Measurements from ENCODE around the gene SIRPG. TPM values are rescaled to one million over a fixed set of nuclear protein-coding genes. Genes with fewer than 3 reads are reported as not detected.

Gene SIRPG
- total RNA-seq, 1 donor = 6.8 TPM

DNA sequence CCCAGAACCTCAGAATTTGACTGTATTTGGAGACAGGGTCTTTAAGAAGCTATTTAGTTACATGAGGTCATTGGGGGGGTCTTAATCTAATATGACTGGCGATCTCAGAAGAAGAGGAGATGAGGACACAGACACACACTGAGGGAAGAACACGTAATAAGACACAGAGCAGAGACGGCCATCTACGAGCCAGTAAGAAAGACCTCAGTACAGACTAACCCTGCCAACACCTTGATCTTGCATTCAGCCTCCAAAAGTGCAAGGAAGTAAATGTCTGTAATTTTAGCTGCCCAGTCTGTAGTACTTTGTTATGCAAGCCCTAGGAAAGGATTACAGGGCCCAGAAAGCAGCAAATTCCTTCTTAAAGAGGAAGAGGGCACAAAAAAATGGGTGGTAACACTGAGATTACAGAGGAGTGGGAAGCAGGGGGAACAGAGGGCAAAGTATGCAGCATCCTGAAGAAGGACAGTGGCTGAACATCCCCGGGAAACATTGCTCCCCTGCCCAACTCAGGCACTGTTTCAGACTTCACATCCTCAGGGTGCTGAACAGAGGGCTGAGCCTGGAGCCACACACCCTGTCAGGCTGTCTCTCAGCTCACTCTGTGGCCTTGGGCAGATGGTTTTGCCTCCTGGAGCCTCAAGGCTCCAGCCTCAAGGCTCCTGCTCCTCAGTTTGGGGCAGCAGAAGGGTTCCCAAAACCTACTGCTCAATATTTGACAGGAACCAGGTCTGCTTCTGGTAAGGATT is 27.9 kb upstream of the SIRPG start:
- H3K4me3 ChIP-seq (ENCODE audit: low read length) = peak overlapping the region; percentile 13
- no peaks in the 10 kb centered on the region for H3K27me3 ChIP-seq (ENCODE audit: insufficient read depth, low read length)
- H3K9me3 ChIP-seq (ENCODE audit: low read depth, low read length) = peaks cover 5% of the 10 kb centered on the region
- H3K4me1 ChIP-seq (ENCODE audit: insufficient read depth, low read length) = peaks cover 11% of the 10 kb centered on the region

DNA sequence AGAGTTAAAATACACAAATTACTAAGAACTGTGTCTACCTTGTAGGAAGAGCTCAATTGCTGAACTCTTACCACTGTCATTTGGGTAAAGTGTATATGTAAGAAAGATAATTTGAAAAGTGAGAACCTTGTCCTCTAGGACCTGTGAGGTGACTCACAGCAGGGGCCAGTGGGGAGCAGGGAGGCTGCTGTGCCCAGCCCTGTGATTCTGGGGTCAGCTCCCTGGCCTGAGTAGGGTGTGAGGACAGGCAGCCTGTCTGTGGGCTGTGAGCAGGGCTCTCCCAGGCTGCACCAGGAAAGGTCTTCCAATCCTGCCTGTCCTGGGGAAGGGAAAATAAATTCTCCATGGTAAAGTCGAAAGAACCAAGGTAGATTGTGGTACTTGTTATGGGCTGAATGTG is 27.3 kb upstream of the SIRPG start:
- peak overlapping the region; percentile 2 for H3K4me3 ChIP-seq (ENCODE audit: low read length)

DNA sequence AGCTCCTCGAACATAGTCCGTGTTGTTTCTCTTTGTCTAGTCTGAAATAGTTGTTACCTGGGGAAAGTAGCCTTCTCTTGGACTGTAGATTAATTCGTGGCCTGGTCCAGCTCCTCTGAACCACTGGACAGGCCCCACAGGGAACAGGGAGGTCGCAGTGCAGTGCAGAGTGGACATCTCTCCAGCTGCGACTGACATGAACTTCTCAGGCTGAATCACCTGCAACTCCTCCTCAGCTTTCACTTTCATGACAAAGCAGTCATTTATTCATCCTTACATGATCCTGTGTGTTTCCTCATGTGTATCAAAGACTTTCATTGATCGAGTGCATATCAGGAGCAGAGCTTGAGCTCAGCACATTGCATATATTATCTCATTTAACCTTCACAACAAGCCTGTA is 19.1 kb upstream of the SIRPG start:
- H3K4me3 ChIP-seq (ENCODE audit: low read length) = no peak overlapping the region
- peaks cover 43% of the 10 kb centered on the region for H3K4me1 ChIP-seq (ENCODE audit: insufficient read depth, low read length)
- H3K27me3 ChIP-seq (ENCODE audit: insufficient read depth, low read length) = no peaks in the 10 kb centered on the region
- no peaks in the 10 kb centered on the region for H3K9me3 ChIP-seq (ENCODE audit: low read depth, low read length)

More for the DNA sequence above, 27.3 kb upstream of the SIRPG start:
- H3K4me1 ChIP-seq (ENCODE audit: insufficient read depth, low read length) = peaks cover 11% of the 10 kb centered on the region
- no peaks in the 10 kb centered on the region for H3K27me3 ChIP-seq (ENCODE audit: insufficient read depth, low read length)
- peaks cover 5% of the 10 kb centered on the region for H3K9me3 ChIP-seq (ENCODE audit: low read depth, low read length)

DNA sequence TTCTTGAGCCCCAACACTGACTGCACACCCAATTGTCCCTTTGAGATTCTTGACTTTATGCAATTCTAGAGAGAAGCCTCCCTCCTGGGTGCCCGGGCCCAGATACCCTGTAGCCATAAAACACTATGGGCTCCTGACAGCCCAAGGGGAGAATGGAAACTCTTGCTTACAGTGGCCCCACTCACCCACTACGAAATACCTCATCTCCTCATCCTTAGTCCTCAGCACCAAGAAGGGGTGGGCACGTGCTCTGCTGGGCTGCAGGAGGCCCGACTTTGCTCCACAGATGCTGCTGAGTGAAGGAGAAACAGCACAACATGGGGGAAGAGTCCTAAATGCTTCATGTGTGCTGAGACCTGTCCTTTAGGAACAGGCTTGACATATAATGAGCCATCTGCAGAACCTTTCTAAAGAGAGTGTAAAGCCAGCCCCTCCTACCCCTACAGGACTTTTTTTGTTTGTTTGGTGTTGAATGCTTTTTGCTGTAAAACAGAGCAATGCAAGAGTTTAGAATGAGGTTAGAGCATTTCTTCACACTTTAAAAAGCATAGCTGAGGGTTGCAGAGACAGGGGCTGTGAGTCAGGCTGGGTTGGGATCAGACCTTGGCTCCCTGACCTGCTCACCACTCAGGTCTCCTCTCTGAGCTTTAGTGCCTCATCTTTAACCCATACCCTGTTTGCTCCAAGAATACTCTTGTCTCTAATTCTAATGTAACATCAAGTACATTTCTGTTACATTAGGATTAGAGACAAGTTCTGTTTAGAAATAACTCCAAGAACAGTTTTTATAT is 17.6 kb upstream of the SIRPG start:
- Histone ChIP-seq H3K27me3 (ENCODE audit: insufficient read depth, low read length) (no peaks in the 10 kb centered on the region), H3K4me3 (ENCODE audit: low read length) (no peak overlapping the region), H3K4me1 (ENCODE audit: insufficient read depth, low read length) (peaks cover 39% of the 10 kb centered on the region), H3K9me3 (ENCODE audit: low read depth, low read length) (no peaks in the 10 kb centered on the region)

DNA sequence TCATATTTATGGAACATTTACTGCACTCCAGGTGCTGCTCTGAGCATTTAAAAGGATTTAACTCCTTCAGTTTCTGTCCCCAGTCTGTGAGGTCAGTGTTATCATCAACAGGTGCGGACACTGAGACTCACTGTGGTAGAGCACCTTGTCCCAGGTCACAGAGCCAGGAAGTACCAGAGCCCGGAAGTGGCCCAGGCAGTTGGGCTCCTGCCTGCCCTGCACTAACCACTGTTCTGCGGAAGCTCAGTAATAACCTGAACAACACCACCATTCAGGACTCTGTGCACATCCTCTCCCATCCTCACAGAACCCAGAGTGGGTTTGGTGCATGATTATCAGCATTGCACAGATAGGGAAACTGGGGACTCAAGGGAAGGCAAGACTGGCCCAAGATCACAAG is 16.8 kb upstream of the SIRPG start:
- H3K4me1 ChIP-seq (ENCODE audit: insufficient read depth, low read length) = peaks cover 39% of the 10 kb centered on the region
- H3K4me3 ChIP-seq (ENCODE audit: low read length) = no peak overlapping the region
- H3K27me3 ChIP-seq (ENCODE audit: insufficient read depth, low read length) = no peaks in the 10 kb centered on the region
- H3K9me3 ChIP-seq (ENCODE audit: low read depth, low read length) = no peaks in the 10 kb centered on the region

DNA sequence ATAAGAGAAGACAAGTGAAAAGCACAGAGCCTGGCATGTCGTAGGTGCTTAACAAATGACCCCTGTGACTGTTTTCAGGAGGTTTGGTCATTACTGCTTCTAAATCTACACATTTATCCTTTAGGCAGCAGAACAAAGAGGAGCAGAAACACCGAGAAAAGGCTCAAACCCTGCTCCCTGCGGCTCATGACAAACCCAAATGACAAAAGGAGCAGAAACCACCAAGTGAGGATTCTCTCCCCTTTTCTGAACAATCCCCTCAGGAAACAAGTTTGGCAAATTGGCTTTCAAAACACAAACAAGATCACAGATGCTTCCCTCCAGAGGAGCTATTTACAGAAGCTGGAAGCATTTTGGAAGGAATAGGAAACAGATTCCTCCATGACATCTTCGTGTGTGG is 15.8 kb upstream of the SIRPG start:
- H3K9me3 ChIP-seq (ENCODE audit: low read depth, low read length) = no peaks in the 10 kb centered on the region
- H3K4me3 ChIP-seq (ENCODE audit: low read length) = no peak overlapping the region
- H3K27me3 ChIP-seq (ENCODE audit: insufficient read depth, low read length) = no peaks in the 10 kb centered on the region
- H3K4me1 ChIP-seq (ENCODE audit: insufficient read depth, low read length) = peaks cover 39% of the 10 kb centered on the region

DNA sequence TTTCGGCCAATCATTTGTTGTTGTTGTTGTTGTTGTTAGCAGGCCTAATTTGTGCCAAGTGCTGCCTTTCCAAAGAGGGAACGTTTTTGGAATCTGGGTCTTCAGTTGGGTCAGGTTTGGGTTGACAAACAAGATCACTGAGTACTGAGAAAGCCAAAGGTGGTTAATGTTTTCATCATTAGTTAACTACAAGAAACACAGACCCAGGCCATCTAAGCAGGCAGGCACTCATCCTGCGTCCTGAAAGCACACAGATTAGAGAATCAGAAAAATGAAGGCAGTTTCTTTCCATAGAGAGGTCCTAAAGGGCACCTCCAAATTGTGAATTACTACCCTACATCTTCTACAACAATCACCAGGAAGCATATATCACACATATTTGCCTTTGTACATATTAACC is 15.1 kb upstream of the SIRPG start:
- no peaks in the 10 kb centered on the region for H3K9me3 ChIP-seq (ENCODE audit: low read depth, low read length)
- H3K4me1 ChIP-seq (ENCODE audit: insufficient read depth, low read length) = peaks cover 39% of the 10 kb centered on the region
- no peaks in the 10 kb centered on the region for H3K27me3 ChIP-seq (ENCODE audit: insufficient read depth, low read length)
- H3K4me3 ChIP-seq (ENCODE audit: low read length) = no peak overlapping the region

DNA sequence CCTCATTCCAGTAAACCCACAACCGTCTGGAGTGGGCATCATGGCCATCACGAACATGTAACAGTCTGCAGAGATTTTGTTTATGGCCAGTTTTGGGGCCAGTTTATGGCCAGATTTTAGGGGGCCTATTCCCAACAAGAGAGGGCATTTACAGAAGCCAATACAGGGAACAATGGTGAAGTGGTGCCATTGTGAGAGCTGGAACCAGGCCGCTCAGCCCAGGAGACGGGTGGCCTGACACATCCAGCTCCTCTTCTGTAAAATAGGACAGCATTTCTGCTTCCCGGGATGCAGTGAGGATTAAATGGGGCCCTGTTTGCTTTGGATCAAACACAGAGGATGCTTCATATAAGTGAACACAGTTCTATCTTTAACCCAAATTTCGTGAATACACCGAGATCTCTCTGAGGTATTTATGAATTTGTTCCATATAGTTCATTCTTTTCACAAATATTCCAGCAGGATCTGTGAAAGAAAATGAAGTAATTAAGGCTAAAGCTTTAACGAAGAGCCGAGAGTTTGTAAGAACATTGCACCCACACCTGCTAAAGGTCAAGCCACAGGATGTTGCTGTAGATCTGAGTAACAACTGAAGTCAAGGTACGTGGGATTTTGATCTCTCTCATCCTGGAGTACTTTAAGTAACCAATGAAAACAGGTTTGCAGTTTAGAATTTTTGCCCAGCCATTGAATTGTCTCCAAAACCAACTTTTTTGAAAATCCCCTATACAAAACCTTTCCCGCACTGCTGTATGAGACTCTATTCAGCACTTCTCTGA is 14.5 kb upstream of the SIRPG start:
- Histone ChIP-seq H3K4me1 (ENCODE audit: insufficient read depth, low read length) (peaks cover 39% of the 10 kb centered on the region), H3K9me3 (ENCODE audit: low read depth, low read length) (no peaks in the 10 kb centered on the region), H3K27me3 (ENCODE audit: insufficient read depth, low read length) (no peaks in the 10 kb centered on the region), H3K4me3 (ENCODE audit: low read length) (no peak overlapping the region)

DNA sequence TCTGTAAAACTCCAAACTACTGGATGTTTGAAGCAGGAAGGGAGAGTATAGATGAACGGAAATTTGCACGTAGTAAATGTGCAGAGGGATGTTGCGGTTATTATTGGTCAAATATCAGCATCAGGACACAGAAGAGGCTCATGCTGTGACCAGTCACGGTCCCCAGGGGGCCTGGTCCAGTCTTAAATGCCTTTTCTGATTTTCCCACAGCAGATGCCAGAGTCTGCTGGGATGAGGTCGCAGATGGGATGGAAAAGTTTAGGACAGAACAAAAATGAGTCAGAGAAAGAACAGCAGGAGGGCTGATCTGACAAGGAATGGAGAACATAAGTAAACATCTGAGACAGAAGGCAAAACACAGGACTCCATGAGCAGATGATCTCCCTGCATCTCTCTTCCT is 11.7 kb upstream of the SIRPG start:
- Histone ChIP-seq H3K27me3 (ENCODE audit: insufficient read depth, low read length) (no peaks in the 10 kb centered on the region), H3K9me3 (ENCODE audit: low read depth, low read length) (no peaks in the 10 kb centered on the region), H3K4me1 (ENCODE audit: insufficient read depth, low read length) (peaks cover 37% of the 10 kb centered on the region), H3K4me3 (ENCODE audit: low read length) (no peak overlapping the region)

DNA sequence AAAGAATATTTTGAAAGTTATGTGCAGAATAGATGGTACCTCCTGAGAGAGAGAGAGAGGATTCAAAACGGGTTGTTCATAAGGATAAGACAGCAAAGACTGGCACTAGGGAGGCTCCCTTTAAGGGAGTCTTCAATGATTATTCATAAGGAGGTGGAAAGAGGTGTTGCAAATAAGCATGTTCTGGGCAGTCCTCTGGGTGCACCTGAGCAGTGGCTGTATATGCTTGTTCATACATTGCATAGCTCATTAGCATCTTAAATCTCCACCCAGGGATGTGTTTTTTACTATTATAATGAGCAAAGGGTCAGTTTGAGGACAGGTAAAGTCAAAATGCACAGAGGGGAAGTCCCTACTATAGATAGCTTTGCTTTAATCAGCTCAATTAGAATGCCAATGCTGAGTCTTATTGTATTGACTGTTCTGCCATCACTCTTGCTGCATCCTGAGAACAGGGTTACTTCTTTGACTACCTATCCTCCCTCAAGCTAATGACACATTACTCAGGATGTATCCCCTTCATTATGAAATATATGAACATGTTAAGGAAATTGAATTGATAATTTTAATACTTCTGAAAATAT is 10.0 kb upstream of the SIRPG start:
- no peaks in the 10 kb centered on the region for H3K27me3 ChIP-seq (ENCODE audit: insufficient read depth, low read length)
- no peak overlapping the region for H3K4me3 ChIP-seq (ENCODE audit: low read length)
- H3K9me3 ChIP-seq (ENCODE audit: low read depth, low read length) = no peaks in the 10 kb centered on the region
- H3K4me1 ChIP-seq (ENCODE audit: insufficient read depth, low read length) = peaks cover 34% of the 10 kb centered on the region

DNA sequence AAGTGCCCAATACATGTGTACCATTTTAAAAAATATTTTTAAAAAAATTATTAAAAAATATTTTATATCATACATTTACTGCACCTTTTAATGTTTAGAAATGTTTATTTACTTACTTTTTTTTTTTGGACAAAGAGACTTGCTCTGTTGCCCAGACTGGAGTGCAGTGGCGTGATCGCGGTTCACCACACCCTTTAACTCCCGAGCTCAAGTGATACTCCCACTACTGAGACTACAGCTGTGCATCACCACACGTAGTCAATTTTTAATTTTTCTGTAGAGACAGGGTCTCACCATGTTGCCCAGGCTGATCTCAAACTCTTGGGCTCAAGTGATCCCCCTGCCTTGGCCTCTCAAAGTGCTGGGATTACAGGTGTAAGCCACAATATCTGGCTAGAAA is 9.2 kb upstream of the SIRPG start:
- peaks cover 35% of the 10 kb centered on the region for H3K4me1 ChIP-seq (ENCODE audit: insufficient read depth, low read length)
- no peak overlapping the region for H3K4me3 ChIP-seq (ENCODE audit: low read length)

DNA sequence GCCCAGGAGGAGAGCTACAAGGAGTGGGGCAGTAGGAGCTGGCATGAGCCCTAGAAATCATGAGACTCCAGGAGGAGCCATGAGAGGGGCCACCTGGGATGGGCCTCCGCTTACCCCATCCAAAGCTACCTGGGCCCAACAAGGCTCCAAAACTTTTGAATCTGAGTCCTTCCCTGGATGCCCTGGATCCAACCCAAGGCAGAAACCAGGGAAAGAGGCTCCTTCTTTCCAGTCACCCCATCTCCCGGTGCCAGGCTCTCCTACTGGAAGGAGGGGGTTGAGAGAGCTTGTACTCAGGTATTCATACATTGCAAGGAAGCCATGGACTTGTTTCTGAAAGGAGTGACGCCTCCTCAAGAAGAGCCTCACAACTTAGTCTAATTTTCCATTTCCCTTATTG is 7.8 kb upstream of the SIRPG start:
- Histone ChIP-seq H3K27me3 (ENCODE audit: insufficient read depth, low read length) (no peaks in the 10 kb centered on the region), H3K4me3 (ENCODE audit: low read length) (no peak overlapping the region), H3K4me1 (ENCODE audit: insufficient read depth, low read length) (peaks cover 44% of the 10 kb centered on the region), H3K9me3 (ENCODE audit: low read depth, low read length) (no peaks in the 10 kb centered on the region)

More for the DNA sequence above, 9.2 kb upstream of the SIRPG start:
- Histone ChIP-seq H3K9me3 (ENCODE audit: low read depth, low read length) (no peaks in the 10 kb centered on the region), H3K27me3 (ENCODE audit: insufficient read depth, low read length) (no peaks in the 10 kb centered on the region)

DNA sequence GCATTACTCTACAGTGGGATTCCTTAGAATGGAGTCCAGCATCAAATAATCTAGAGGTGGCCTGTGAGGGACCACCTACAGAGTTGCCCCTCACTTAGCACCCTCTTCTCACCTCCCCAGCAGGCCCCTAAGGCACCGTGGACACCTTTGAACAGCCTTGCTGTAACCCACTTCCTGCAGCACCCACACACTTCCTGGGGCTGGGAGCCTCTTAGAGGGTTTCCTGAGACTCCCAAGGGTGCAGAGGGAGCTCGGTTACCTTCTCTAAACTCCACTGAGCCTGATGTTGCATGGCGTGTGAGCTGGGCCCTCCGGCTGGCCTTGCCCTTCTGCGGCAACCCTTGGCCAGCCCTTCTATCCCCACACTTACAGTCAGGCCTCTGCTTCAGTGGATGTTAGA is 7.3 kb upstream of the SIRPG start:
- Histone ChIP-seq H3K4me1 (ENCODE audit: insufficient read depth, low read length) (peaks cover 44% of the 10 kb centered on the region), H3K4me3 (ENCODE audit: low read length) (no peak overlapping the region), H3K27me3 (ENCODE audit: insufficient read depth, low read length) (no peaks in the 10 kb centered on the region), H3K9me3 (ENCODE audit: low read depth, low read length) (no peaks in the 10 kb centered on the region)

DNA sequence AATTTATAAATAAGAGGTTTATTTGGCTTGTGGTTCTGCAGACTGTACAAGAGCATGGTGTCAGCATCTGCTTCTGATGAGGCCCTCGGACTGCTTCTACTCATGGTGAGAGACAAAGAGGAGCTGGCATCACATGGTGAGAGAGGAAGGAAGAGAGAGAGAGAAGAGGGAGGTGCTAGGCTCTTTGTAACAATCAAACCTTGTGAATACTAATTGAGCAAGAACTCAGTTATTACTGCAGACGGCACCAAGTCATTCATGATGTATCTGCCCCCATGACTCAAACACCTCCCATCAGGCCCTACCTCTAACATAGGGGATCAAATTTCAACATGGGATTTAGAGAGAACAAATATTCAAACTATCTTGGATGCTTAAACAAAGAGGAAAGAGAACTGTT is 6.3 kb upstream of the SIRPG start:
- Histone ChIP-seq H3K9me3 (ENCODE audit: low read depth, low read length) (no peaks in the 10 kb centered on the region), H3K4me3 (ENCODE audit: low read length) (no peak overlapping the region), H3K4me1 (ENCODE audit: insufficient read depth, low read length) (peaks cover 47% of the 10 kb centered on the region), H3K27me3 (ENCODE audit: insufficient read depth, low read length) (no peaks in the 10 kb centered on the region)

All from mononuclear cell (primary cell).